GM23248 (cell line): Measurements from ENCODE around the gene SEMA4C.

ENCODE experiments used
- EZH2 ChIP-seq: fragments of 200-600 bp; sonication (generic); IDR thresholded peaks from 2 replicates; pipeline ENCODE4 v1.6.1; 2018; ENCODE audit warnings: antibody characterized with exemption, mild to moderate bottlenecking; ENCODE audit not compliant: insufficient read depth, poor library complexity, severe bottlenecking
- EZH2phosphoT487 ChIP-seq: fragments of 200-600 bp; sonication (generic); IDR thresholded peaks from 2 replicates; pipeline ENCODE4 v1.6.1; 2018; ENCODE audit warnings: antibody characterized with exemption, moderate library complexity, mild to moderate bottlenecking, low read depth; ENCODE audit not compliant: insufficient read depth

DNA sequence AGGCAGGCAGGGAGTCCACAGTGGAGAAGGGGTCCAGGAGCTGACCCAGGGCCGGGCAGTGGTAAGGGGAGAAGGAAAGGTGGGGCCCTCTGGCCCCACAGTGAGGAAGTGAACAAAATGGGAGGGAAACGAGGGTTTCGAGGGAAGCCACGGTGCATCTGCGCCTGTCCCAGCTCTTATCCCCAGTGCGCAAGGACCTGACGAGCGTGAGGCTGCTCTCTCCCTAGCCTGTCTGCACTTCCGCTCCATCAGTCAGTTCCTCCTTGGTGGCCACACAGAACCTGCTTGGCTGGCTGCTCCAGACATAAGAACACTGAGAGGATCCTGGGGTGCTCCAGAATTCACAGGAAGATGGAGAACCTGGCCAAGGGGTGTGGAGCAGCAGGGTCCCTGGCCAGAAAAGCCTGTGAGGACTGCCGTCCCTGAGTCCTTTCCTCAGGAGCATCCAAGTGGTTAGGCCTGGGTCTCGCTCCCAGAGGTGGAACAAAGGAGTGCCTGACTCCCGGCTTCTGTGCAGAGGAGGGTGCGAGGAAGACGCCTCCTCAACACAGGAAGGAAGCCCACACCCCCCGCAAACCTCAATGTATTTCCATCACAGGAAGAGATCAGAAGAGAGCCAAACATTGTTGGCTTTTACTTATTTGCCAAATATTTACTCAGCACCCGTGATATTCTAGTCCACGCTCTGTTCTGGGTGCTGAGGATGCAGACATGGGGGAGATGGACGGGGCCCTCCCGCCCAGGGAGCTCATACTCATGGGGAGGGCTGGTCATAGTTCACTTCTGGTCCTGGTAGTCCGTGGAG is 43.7 kb upstream of the SEMA4C start:
- no peak for TF ChIP-seq EZH2
- no peak for TF ChIP-seq EZH2phosphoT487
